HUDEP-2 (cell line): ENCODE results near the gene FASTK.
A peak's percentile ranks its signal among the peaks of the same experiment; 100 is the strongest.

Experiments
- DNase-seq, 76 experiments: peaks; one replicate each; lab custom pipeline; 2025; ENCODE audit not compliant: unreplicated experiment in 76 of 76; lab: John Stamatoyannopoulos, UW

The FASTK gene

DNA sequence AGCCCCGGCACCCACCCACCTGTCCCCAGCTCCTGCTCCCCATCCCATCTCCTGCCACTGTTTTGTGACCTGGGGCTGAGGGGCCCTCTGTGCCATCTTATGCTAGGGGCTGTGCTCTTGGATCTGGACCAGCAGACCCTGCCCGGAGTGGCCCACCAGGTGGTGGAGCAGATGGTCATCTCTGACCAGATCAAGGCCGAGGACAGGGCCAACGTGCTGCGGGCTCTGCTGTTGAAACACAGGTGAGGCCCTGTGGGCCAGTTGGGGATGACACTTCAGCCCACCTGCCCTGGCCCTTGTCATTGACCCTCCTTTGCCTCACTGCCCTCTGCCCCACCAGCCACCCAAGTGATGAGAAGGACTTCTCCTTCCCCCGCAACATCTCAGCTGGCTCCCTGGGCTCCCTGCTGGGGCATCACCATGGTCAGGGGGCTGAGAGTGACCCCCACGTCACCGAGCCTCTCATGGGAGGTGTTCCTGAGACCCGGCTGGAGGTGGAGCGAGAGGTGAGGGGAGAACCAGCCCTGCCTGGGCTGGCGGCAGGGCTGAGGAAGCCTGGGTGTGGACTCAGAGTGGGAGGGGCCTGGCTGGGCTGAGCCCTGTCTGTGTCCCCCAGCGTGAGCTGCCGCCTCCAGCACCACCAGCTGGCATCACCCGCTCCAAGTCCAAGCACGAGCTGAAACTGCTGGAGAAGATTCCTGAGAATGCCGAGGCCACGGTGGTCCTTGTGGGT, 10.6 kb downstream of the FASTK start:
- DNase-seq: peak in 7 of 76 experiments; percentile 7 to 46 (median 27)

DNA sequence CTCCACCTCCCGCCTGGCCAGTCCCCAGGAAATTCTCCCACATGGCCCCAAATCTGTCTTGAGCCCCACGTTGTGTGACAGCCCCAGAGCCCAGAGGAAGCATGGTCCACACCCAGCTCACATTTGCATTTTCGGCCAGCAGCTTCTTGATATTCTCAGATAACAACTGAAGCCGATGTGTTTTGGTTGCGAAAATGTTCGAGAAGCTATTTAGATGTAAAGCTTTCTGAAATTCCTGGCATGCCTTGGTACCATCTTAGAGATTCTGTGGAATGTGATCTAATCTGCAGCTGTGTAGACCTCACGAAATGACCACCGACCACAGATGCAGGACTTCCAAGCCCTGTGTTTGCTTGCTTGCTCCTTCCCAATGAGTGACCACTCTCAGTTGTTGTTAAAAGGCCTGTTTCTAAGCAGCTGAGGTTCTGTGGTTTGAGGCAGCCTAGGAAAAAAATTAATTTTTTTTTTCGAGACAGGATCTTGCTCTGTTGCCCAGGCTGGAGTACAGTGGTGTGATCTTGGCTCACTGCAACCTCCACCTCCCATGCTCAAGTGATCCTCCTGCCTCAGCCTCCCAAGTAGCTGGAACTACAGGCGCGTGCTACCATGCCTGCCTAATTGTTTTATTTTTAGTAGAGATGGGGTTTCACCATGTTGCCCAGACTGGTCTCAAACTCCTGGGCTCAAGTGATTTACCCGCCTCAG, 12.4 kb downstream of the FASTK start:
- DNase-seq: no peak

DNA sequence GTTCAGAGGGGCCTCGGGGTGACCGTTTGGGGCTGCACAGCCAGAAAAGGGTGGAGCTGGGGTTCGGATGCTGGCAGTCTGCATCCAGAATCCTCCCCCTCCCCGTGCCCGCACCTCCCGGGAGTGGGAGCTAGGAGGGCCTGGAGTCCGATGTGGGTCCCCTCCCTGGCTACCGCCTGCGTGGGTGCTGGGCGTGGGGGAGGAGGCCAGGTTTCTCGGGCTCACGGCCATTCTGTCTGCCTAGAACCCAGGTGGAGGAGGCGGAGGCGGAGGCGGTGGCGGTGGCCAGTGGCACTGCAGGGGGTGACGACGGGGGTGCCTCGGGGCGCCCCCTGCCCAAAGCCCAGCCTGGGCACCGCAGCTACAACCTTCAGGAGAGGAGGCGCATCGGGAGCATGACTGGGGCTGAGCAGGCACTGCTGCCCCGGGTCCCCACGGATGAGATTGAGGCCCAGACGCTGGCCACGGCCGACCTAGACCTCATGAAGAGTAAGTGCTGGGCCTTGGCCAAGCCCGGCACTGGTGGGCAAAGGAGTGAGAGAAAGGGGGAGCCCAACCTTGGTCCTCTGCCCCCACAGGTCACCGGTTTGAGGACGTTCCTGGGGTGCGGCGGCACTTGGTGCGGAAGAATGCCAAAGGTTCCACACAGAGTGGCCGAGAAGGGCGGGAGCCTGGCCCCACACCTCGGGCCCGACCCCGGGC, 14.2 kb downstream of the FASTK start:
- no peak for DNase-seq

DNA sequence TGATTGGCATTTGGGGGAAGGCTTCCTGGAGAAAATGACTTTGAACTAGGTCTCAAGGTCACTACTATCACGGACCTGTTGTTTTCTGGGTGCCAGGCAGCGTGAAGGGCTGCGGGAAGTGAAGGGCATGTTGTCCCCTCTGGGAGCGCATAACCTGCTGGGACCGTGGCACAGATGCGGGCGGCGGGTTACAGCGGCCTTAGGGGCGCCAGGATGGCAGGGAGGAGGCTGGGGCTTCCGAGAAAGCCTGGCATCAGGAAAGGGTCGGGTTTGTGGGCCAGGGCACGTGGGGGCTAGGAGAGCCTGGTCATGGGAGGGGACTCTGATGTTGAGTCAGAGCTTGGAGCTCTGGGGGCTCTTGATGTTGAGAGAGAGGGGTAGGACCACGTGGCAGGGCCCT, 15.1 kb downstream of the FASTK start:
- no peak for DNase-seq

DNA sequence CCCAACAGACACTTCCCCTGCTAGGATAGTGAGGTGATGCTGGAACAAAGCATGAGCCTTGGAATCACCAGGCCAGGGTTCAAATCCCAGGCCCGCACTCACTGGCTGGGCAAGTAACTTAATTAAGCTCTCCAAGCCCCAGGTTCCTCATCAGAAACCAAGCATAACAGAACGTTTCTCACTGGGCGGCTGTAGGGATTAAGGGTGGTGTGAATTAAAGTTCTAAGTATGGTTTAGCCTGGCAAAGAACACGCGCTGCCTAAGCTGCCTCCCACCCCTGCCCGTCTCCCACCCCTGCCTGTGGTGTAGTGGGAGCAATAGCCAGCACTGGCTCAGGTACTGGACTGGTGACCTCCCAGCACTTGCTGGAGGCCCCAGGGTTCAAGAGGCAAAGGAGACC, 15.6 kb downstream of the FASTK start:
- no peak for DNase-seq

DNA sequence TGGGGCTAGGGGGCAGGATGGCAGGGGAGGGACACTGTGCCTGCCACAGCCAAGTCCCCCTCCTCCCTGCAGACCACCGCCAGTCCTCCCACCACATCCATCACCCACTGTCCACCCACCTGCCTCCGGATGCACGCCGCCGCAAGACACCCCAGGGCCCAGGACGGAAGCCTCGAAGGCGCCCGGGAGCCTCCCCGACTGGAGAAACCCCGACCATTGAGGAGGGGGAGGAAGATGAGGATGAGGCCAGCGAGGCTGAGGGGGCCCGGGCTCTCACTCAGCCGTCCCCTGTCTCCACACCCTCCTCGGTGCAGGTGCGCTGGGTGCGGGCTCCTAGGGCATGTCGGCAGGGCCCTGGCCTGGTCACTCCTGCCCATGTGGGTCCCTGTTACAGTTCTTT, 16.2 kb downstream of the FASTK start:
- no peak for DNase-seq

DNA sequence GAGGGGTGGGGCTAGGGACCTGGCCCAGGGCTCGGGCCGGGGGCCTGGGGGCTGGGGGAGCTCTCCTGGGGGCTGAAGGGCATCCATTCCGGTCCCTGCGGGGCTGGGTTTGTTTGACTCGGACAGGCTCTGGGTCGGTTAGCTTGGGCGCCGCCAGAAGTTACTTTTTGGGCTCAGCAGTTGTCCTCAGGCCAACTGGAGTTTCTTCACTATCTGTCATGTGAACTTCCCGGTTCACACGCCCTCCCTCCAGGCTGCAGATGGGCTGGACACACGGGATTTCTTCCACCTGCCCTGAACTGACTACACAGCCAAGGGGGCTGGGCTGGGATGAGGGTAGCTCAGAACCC, 17.4 kb downstream of the FASTK start:
- DNase-seq: peak in 1 of 76 experiments; percentile 21

DNA sequence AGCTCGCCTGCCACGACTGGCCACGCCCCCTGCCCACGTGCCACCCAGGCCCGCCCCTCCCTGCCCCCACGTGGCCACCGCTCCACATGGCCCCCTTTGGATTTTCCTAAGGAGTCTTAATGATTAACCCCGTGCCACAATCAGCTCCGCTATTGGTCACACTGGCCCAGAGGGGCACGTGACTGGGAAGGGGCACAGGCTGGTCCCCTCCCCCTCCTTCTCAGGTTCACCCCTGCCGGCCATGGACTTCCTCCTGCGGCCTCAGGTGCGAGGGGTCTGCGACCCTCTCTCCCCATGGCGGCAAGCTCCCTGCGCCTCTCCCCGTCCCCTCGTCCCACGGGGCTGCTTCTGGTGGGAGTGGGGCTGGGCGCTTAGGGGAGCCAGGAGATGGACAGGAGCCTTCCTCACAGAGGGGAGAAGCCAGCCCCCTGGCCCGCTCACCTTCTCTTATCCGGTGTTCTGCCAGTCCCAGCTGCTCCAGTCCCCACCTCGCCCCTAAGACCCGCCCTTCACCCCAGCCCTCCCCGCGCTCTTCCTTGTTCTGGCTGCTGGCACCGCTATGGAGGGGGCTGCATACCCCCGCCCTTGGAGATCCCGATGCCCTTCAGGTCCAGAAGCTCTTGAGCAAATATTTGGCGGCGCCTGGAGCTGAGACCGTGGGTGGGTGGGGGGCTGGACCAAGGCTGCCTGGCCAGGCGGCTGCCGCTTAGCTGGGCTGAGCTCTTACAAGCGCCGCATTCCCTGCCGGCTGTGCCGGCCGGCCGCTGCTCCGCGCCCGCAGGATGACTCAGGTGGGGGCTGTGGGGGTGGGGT, 18.0 kb downstream of the FASTK start:
- DNase-seq: peak in 34 of 76 experiments; percentile 8 to 87 (median 44)

DNA sequence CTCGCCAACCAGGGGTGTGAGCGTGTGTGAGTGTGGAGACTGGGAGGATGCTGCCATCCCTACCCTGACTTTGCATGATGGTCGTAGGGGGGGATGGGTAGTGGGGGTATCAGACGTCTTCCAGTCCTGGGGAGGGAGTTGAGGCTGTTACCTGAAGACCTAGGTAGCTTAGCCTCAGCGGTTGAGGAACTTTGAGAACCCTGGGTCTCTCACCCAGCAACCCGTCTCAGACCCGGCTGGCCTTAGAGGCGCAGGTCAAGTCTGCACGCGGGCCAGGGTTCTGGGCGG, 18.6 kb downstream of the FASTK start:
- DNase-seq: peak in 2 of 76 experiments; percentile 27 to 34

DNA sequence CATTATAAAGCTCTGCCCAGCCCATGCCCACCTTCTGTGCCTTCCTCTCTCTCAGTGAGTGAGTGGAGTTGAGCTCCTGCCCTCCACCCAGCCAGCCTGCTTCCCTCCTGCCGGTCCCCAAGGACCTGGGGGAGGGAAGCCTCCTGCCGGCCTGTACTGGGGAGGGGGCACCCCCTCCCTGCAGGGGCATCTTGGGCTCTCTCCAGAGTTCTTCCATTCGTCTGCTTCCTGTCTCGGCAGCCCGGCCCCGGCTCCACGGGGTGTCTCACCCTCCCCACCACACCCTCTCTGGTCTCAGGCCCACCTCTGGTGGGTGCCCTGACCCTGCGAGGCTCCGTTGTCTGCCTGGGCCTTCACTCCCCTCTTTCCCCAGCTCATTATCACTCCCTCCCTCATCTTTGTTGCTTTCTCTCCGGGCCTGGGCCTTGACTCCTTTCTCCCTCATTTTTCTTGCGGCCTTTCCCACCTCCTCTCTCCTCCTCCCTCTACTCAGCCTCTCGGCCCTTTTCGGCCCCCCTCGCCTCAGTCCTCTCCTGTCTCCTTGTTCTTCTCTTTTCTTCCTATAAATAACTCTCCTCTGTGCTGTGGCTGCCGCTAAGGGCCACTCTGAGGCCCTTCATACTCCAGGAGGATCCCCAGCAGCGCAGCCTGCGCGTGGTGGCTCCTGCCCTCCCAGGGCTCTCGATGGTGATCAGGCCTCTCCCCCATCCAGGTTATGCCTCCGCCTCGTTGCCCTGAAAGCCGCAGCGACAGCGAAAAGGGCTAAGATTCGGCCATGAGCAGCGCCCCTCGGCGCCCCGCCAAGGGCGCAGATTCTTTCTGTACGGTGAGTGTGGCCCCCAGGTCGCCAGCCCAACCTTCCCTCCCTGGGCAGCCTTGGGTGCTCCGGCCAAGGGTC, 19.1 kb downstream of the FASTK start:
- no peak for DNase-seq

DNA sequence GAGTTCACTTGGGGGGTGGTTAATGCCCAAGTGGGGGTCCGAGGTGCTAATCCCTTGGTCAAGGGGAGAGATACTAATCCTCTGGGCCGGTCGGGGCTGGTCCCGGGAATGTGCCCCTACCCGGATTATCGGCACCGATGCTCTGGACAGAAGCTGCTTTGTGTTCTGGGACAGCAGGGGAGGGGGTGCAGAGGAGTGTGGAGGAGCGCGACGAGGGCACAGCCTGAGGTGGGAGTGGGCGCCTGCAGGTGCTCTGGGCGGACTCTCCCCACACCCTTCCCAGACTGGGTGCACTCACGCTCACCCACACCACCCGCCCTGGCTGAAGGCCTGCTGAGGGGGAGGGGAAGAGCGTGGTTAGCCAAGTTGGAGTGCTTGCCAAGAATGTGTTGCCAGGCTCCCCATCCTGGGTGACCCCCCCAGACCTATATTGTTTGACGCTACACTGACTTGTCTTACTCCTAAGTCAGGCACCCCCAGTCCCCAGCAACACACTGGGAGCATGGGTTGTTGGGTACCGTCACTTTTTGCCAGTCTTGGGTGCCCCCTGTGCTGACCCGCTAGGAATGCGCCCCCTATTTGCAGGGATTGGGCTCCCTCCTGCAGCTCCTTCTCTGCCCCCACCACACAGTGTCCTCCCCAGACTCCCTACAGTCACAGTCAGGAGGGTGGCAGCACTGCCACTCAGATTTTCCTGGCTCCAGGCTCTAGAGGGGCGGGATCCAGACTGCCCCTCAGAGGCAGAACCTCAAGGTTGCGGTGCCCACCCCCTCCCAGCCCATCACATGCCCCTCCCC, 20.0 kb downstream of the FASTK start:
- DNase-seq: peak in 67 of 76 experiments; percentile 7 to 78 (median 49)

DNA sequence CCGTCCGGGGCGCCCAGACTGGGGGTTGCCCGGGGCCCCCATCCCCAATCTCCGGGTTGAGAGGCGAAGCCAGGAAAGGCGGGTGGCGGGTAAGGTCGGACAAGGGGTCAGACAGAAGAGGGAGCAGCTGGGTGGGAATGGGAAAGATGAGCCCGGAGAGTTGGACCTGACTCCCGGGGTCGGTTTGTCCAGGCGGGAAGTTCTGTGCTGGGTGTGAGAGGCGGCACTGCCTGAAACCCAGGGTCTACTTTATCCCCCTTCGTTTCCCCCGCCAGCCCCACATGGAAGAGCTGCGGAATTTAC, 20.5 kb downstream of the FASTK start:
- DNase-seq: peak in 1 of 76 experiments; percentile 32

DNA sequence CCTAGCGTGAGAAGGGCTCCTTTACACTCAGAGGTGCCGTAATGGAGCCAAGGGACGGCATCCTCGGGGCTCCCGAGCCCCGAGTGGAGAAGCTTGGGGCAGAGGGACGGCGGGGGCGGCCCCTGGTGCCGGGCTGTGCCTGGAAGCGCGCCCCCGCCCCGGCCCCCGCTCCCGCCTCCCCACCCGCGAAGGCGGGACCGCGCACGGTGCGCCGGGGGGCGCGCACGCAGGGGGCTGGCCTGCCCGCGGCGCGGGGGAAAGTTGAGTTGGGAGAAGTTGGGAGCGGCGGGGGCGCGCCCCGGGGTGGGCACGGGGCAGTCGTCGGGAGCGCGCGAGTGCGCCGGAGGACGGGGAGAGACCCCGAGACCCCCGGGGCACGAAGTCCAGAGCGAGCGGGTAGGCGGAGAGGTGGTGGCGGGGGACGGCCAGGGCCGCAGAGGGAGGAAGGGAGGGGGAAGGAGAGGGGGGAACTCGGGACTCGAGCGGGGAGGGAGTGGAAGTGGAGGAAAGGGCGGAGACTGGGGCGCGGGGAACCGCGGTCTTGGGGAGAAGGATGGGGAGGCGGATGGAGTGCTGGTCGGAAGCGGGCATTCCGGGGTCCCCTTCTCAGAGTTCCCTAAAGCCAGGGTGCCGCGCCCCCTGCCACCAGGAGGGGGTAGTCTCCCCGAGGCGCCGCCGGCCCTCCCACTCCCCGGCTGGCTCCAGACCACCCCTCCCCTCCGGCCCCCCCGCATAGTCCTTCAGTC, 21.1 kb downstream of the FASTK start, which contains the start of gene SLC4A2:
Gene SLC4A2 (plus strand): TSS at position 223 of the 746 bp plus-strand sequence. CDS start 2,399 bp downstream, outside the sequence.
- DNase-seq: peak in 51 of 76 experiments; percentile 12 to 71 (median 48)

DNA sequence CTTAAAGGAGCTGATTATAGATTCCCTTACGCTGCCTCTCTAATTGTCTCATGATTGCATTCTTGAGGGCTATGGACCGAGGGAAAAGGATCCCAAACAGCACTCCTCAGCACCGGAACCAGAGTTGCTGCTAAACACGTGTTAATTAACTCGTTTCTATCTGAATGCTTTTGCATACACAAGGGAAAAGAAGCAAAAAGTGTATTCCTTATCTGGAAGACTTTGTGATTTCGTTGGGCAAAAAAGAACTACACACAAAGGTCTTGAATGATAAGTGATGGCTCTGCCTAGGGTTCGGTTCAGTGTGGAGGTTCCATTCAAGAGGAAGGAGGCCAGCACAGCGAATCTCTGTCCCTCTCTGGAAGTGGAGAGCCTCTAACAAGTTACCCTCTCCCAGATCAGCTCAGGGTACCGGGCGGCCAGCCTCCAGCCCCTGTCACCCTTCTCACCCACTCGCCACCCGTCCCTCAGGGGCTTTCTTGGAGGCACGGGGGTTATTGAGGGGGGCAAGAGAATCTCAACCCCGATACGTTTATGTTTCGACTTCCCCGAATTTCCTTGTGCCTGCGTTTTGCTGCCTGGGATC, 21.7 kb downstream of the FASTK start:
- peak in 6 of 76 experiments; percentile 17 to 51 (median 28) for DNase-seq

DNA sequence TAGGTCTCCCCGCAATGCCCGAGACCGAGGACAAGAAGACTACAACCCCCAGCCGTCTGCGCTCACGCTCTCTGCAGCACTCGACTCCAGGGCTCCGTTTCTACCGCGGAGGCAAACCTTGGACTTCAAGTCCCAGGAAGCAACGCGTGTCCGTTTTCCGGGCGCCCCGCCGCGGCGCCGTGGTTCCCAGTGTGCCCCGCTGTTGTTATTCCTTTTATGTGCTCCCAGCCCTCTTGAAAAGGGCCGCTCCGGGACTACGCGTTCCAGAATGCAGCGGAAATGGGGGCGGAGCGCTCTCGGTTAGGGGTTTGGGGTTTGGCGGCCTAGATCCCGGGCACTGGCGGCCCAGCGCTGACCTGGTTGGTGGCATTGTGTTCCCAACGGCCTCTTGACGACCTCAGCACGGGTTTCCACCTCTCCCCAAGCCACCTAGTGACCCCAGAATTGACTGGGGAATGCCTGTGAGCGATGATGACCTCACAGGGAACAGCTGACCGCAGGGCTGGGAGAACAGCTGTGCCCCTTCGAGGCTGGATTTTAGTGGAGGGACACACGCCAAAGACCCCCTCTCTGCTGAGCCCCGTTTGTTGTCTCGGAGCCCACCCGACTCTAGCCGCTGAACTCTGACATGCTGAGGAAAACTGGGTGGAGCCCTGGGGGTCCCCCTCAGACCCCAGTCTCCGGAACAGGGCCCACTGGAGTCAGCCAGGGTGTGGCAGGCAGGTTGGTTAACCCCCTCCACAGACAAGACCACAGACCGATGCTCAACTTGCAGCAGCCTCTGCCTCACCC, 22.4 kb downstream of the FASTK start:
- DNase-seq: peak in 75 of 76 experiments; percentile 72 to 99 (median 96)

DNA sequence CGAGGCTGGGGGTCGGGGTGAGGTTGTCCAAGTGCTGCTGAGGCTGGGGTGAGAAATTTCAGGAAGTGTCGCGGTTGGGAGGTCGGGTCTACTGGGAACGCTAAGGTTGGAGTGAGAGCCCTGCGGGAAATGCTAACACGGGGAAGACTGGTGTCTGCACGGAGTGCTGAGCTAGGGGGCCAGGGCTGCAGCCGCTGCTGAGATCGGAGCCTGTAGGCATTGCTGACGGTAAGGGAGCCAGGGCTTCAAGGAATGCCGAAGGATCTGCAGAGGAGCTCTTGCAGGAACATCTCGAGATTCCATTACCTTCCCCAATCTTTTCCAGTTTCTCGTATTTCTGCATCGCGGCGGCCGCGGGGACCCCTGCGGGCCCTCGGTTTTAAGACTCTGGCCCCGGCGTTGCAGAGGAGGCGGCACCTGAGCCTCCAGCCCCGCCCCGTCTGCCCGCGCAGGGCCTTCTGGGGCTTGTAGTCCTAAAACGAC, 23.1 kb downstream of the FASTK start, which contains the start of gene CDK5:
Gene CDK5 (minus strand): TSS at position 392 of the 483 bp plus-strand sequence. CDS start 49 bp downstream, at position 343.
- peak in 1 of 76 experiments; percentile 91 for DNase-seq
